Stimulated activated CD4-positive, alpha-beta T cell treated with anti-CD3 and anti-CD28 coated beads, Interleukin-1b, Interleukin-23, amount 100 ng/mL, for 1 hour (primary cell): ENCODE data around the gene CMTM6.
"Not testable (repeated sequence)": the region's sequence is repeated elsewhere in the genome, so short reads cannot be mapped to it uniquely, and the experiment has no call there.

ENCODE experiments used
- DNase-seq, 2 donors: peaks; one replicate each; pipeline ENCODE4 v3.0.0-alpha.2; 2020; ENCODE audit warnings: low read depth in 2 of 2

The CMTM6 gene

DNA sequence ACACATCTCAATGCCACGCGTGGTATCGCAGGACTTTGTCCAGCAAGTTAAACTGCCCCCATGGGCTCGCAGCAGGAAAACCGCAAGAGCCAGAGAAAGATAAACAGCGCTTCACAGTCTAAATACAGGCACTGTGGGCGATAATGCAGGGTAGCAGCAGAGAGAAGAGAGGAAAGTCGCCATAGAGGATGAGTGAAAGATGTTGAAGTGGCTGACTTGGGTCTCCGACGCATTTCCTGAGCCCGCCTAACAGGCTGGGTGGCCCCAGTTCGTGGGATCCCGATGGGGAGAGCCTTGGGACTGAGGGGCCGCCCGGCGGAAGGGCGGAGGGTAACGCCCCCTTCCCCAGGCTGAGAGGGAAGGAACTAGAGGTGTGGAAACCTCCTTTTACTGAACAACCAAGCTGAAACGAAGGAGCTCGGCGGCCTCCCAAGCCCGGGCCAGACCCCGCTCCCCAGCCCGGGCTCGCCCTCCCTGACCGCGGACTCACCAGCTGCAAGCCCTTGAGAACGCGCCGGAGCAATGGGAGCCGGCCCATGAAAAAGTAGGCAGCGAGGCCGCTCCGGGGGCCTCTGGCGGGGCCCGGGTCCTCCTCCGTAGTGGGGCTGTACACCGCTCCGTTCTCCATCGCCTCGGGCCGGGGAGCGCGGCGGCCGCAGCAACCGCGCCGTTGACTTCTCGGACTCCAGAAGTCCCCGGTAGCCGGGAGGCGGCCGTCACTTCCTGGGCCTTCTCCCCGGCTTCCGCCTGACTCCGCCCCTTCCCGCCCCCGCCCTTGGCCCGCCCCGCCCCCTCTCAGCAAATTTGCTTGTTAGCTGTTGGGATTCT is at the start of gene CMTM6:
Gene CMTM6, minus strand, starts transcription at position 735 of the 828 bp plus-strand sequence. Its CDS starts 107 bp downstream, at position 628.
- DNase-seq = peak; percentile 41 to 49

DNA sequence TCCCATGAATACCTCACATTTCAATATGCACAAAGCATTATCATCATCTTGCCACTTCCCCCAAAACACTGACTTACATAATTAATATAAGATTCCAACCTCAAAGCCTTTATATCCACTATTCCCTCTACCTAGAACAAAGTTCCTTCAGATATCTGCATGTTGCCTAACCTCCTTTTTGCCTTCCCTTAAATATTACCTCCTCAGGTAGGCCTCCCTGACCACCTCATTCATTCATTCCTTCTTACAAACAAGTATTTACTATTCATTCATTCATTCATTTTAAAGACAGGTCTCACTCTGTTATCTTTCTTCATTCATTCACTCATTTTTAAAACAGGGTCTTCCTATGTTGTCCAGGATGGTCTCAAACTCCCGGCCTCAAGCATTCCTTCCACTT is 49.4 kb upstream of the CMTM6 start:
- no peak for DNase-seq

DNA sequence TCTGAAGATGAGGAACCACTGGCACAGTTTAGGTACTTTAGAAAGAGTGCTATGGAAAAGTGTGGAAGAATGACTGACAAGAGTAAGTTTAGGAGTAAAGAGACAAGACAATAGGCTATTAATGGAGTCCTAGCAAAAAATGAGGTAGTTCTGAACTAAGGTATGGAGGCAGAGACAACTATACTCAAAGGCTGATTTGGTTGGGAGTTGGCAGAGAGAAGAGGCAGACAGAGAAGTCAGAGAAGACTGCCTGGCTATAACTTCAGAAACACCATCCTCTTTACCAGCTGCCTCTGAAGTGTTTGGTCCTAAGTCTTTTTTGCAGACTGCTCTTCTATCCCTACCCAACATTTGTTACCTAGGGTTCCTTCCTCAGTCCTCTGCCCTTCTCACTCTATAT is 48.8 kb upstream of the CMTM6 start:
- no peak for DNase-seq

DNA sequence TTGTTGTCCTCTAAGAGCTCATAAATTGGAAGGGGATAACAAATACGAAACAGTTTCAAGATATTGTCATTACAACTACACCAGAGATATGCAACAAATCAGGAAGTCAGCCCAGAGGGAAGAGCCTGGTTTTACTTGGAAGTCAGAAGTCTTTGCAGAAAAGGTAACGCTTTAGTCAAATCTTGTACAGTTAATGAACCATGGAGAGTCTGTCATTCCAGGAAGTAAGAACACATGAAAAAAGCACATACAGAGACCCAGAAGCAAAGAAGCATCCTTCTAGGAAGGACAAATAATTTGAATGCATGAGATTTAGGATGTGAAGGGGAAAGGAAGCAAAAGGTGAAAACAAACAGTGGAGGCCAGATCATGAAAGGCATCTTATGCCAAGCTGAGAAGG is 48.4 kb upstream of the CMTM6 start:
- DNase-seq = no peak

DNA sequence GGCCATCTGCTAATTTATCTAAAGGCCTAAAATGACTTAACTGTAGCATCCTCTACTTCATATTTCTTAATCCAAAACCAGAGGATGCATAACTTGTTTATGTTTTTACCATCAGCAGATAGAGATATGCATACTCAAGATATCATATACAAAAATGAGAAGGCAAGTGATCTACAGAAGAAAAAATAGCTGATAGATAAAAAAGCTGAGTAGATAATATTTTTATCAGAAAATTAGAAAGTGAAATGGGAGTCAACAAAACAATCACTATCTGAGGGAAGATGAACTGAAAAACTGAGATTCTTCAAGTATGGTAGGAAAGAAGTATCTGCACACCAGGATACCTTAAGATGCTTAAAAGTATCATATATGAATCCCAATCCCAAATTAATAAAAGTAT is 42.7 kb upstream of the CMTM6 start:
- DNase-seq = no peak

- no peak for DNase-seq
Measured at GRCh38 chr3:32544894-32545293, 42.2 kb upstream of the CMTM6 start.

- DNase-seq = no peak
Measured at GRCh38 chr3:32542807-32543206, 40.2 kb upstream of the CMTM6 start.

DNA sequence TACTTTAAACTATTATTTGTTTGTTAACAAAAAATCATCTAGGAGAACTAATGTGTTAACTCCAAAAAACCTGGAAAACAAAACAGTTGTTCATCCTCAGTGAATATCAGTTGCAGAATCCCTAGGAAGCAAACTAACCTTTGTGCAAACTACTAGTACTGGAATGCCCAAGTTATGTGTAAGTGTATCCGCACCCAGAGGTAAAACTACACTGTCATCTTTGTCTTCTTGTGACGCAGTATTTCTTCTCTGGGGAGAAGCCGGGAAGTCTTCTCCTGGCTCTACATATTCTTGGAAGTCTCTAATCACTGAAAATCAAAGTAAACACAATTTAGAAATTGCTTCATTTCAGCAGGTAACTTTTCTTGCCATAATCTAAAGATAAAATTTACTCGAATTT is 38.2 kb upstream of the CMTM6 start:
- DNase-seq = no peak

DNA sequence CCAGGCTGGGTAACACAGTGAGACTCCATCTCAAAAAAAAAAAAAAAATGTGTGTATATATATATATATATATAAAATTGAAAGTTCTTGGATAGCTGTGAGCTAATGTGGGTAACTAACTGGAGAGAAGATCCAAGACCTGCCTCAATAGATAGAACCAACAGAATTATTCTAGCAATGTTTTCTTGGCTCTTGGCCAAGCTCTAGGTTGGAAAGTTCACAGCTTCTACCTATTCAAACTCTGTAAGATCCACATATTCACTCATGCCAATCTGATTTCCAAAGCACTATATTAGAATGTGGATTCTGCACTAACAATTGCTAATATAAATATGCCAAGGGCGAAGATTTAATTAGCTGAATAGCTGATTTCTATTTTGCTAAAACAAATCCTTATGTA is 29.8 kb upstream of the CMTM6 start:
- no peak for DNase-seq

GRCh38 chr3:32531010-32531647 is 28.5 kb upstream of the CMTM6 start:
- DNase-seq = no peak

- DNase-seq = no peak
Measured at GRCh38 chr3:32525720-32526119, 23.1 kb upstream of the CMTM6 start.

DNA sequence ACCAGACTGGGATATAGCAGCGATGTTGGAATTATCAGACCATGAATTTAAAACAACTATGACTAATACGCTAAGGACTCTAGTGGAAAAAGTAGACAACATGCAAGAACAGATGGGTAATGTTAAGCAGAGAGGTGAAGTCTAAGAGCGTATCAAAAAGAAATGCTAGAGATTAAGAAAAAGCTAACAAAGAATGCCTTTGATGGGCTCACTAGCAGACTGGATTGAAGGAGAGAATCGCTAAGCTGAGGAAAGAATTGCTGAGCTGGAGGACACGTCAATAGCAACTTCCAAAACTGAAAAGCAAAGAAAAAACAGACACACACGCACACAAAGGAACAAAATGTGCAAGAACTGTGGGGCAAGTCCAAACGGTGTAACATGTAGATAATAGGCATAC is 20.0 kb upstream of the CMTM6 start:
- DNase-seq = no peak

- not testable (repeated sequence) for DNase-seq
Measured at GRCh38 chr3:32518921-32519320, 16.3 kb upstream of the CMTM6 start.

GRCh38 chr3:32516751-32517150 is 14.1 kb upstream of the CMTM6 start:
- DNase-seq = not testable (repeated sequence)

DNA sequence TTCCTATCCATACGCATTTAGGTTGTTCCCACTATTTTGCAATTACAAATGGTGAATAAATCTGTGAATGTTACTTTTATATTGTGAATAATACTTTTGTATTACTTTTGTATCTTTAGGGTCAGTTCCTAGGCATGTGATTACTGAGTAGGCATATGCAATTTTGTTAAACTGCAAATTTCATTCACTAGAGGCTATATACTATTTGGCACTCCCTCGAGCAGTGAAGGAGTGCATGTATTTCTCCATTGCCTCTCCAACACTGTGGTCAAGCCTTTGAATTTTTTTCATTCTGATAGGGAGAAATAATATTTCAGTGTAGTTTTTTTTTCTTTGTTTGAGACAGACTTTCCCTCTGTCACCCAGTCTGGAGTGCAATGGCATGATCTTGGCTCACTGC is 8.4 kb upstream of the CMTM6 start:
- DNase-seq = no peak

DNA sequence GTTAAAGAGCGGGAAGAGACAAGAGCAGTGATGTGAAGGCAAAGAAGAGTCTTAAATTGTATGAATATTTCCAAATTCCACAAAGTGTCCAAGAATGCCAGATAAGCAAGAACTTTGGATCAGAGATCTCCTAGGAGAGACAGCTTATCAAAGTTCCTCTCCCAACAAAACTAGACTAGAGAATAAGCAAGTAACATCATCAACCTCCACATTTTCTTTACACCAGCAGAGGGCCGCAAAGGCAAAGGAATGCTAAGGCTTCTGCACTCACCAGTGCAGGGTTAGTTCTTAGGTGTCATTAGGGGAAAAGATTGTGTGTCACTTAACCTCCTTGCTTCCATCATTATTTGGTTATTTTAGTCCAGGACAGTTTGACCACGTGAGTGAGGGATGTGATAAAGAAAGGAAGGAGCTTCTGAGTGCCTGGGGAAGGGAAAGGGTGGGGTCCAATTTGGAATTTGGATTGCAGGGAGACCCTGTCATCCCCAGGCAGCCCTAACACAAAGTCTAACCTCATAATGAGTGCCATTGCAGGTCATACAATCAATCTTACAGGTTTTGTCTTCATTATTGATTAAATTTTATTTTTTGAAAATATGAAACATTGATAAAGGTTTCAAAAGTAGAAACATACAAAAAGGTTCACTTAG is 7.5 kb upstream of the CMTM6 start:
- peak; percentile 21 to 39 for DNase-seq

DNA sequence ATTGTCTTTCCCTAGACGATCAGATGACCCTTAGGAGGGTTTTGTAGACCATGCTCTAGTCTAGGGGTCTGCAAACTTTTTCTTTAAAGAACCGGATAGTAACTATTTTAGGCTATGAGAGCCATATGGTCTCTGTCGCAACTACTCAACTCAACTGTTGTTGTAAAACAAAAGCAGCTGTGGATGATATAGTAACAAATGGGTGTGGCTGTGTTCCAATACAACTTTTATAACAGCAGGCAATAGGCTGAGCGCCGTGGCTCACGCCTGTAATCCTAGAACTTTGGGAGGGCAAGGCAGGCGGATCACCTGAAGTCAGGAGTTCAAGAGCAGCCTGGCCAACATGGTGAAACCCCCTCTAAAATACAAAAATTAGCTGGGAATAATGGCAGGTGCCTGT is 6.1 kb upstream of the CMTM6 start:
- no peak for DNase-seq

- no peak for DNase-seq
Measured at GRCh38 chr3:32506466-32506865, 3.8 kb upstream of the CMTM6 start.

GRCh38 chr3:32502946-32503286 is 264 bp upstream of the CMTM6 start:
- DNase-seq = no peak

DNA sequence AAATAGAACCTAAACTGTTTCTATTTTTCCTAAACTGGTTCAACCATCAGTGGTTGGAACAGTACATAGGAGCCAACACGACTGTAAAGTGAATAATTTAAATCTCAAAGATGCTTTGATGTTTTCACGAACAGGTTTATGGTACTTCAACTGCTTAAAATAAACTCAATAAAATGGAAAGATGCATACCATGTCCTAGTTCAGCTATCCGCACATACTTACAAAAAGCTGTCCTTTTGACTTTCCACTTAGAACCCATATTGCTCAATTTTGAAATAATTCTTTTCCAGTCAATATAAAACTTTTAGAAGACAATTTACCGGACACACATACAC is 902 bp downstream of the CMTM6 start:
- DNase-seq = no peak

- DNase-seq = no peak
Measured at GRCh38 chr3:32500880-32501782, 1.5 kb downstream of the CMTM6 start.

- no peak for DNase-seq
Measured at GRCh38 chr3:32500231-32500630, 2.4 kb downstream of the CMTM6 start.
